Liver (tissue), 9 donors: ENCODE data around the gene LRIG1. TPM values are rescaled to one million over a fixed set of nuclear protein-coding genes. Genes with fewer than 3 reads are reported as not detected.

Experiments
- DNase-seq: peaks from one replicate; pipeline ENCODE4 v3.0.0-alpha.2; 2017; ENCODE audit warnings: low spot score
- H3K27ac ChIP-seq, 2 donors: one replicate each; pipeline ENCODE4 v1.7.0; 2013; ENCODE audit warnings: inconsistent platforms in 2 of 2, low read length in 2 of 2, control low read depth in 1 of 2, low read depth in 1 of 2, mild to moderate bottlenecking in 1 of 2
- H3K27me3 ChIP-seq, 4 donors: one replicate each; pipeline versions ENCODE4 v1.6.1 to v1.7.0; 2013; ENCODE audit warnings: low read length in 3 of 4, inconsistent platforms in 1 of 4, mild to moderate bottlenecking in 1 of 4, moderate library complexity in 1 of 4; ENCODE audit not compliant: control insufficient read depth in 4 of 4, insufficient read depth in 4 of 4
- H3K36me3 ChIP-seq, 4 donors: one replicate each; pipeline versions ENCODE4 v1.6.1 to v1.7.0; 2013; ENCODE audit warnings: low read length in 3 of 4, mild to moderate bottlenecking in 3 of 4, low read depth in 1 of 4, moderate library complexity in 1 of 4; ENCODE audit not compliant: control insufficient read depth in 4 of 4, insufficient read depth in 3 of 4
- H3K4me1 ChIP-seq, 4 donors: one replicate each; pipeline versions ENCODE4 v1.6.1 to v1.7.0; 2013; ENCODE audit warnings: low read length in 3 of 4, mild to moderate bottlenecking in 3 of 4, moderate library complexity in 1 of 4; ENCODE audit not compliant: control insufficient read depth in 4 of 4, insufficient read depth in 4 of 4
- H3K4me3 ChIP-seq, 3 donors: one replicate each; pipeline versions ENCODE4 v1.6.1 to v1.7.0; 2013; ENCODE audit warnings: low read length in 3 of 3, control low read depth in 1 of 3, low read depth in 1 of 3, mild to moderate bottlenecking in 1 of 3
- H3K9ac ChIP-seq, 2 donors: one replicate each; pipeline ENCODE4 v1.7.0; 2013; ENCODE audit warnings: low read length in 2 of 2, mild to moderate bottlenecking in 2 of 2, moderate library complexity in 2 of 2, control low read depth in 1 of 2, low read depth in 1 of 2
- H3K9me3 ChIP-seq, 4 donors: one replicate each; pipeline versions ENCODE4 v1.6.1 to v1.7.0; 2013; ENCODE audit warnings: low read length in 3 of 4; ENCODE audit not compliant: control insufficient read depth in 4 of 4
- ATF3 ChIP-seq: IDR thresholded peaks from 2 replicates; pipeline ENCODE4 v1.6.1; 2016; ENCODE audit warnings: antibody characterized with exemption
- CTCF ChIP-seq: fragments of 150-350 bp; IDR thresholded peaks from 2 replicates; pipeline ENCODE4 v1.5.1; 2017; ENCODE audit warnings: improper control_type of control experiment, low read depth, low read length; ENCODE audit not compliant: missing input control
- EGR1 ChIP-seq, 2 donors: IDR thresholded peaks; 2 replicates each; pipeline ENCODE4 v1.6.1; 2016 to 2018; ENCODE audit warnings: antibody characterized with exemption in 2 of 2, low read depth in 2 of 2
- FOXA1 ChIP-seq: IDR thresholded peaks from 2 replicates; pipeline ENCODE4 v1.6.1; 2016; ENCODE audit warnings: antibody characterized with exemption
- FOXA2 ChIP-seq: IDR thresholded peaks from 2 replicates; pipeline ENCODE4 v1.6.1; 2016; ENCODE audit warnings: antibody characterized with exemption
- GABPA ChIP-seq, 2 donors: IDR thresholded peaks in 1 of 2; conservative IDR thresholded peaks in 1 of 2; 2 replicates each; pipeline ENCODE4 v1.6.1; 2016; ENCODE audit warnings: antibody characterized with exemption in 2 of 2, mild to moderate bottlenecking in 1 of 2, moderate library complexity in 1 of 2
- HNF4A ChIP-seq, 2 donors: conservative IDR thresholded peaks; 2 replicates each; pipeline ENCODE4 v1.6.1; 2016; ENCODE audit warnings: antibody characterized with exemption in 2 of 2, mild to moderate bottlenecking in 2 of 2
- HNF4G ChIP-seq: IDR thresholded peaks from 2 replicates; pipeline ENCODE4 v1.6.1; 2016; ENCODE audit warnings: antibody characterized with exemption
- JUND ChIP-seq, 2 donors: IDR thresholded peaks; 2 replicates each; pipeline ENCODE4 v1.6.1; 2016; ENCODE audit warnings: antibody characterized with exemption in 2 of 2
- MAX ChIP-seq: IDR thresholded peaks from 2 replicates; pipeline ENCODE4 v1.6.1; 2016; ENCODE audit warnings: antibody characterized with exemption
- NR2F2 ChIP-seq: IDR thresholded peaks from 2 replicates; pipeline ENCODE4 v1.6.1; 2016; ENCODE audit warnings: antibody characterized with exemption
- RAD21 ChIP-seq, 2 donors: IDR thresholded peaks; 2 replicates each; pipeline ENCODE4 v1.6.1; 2016; ENCODE audit warnings: antibody characterized with exemption in 2 of 2, mild to moderate bottlenecking in 2 of 2
- REST ChIP-seq: IDR thresholded peaks from 2 replicates; pipeline ENCODE4 v1.6.1; 2016; ENCODE audit warnings: antibody characterized with exemption, mild to moderate bottlenecking
- SP1 ChIP-seq: IDR thresholded peaks from 2 replicates; pipeline ENCODE4 v1.6.1; 2018; ENCODE audit warnings: antibody characterized with exemption, mild to moderate bottlenecking
- TAF1 ChIP-seq: conservative IDR thresholded peaks from 2 replicates; pipeline ENCODE4 v1.6.1; 2016; ENCODE audit warnings: antibody characterized with exemption, mild to moderate bottlenecking
- YY1 ChIP-seq: IDR thresholded peaks from 2 replicates; pipeline ENCODE4 v1.6.1; 2016; ENCODE audit warnings: antibody characterized with exemption, mild to moderate bottlenecking
- ZBTB33 ChIP-seq: IDR thresholded peaks from 2 replicates; pipeline ENCODE4 v1.6.1; 2016; ENCODE audit warnings: antibody characterized with exemption
- WGBS: extraction: QIAGEN DNeasy Blood & Tissue Kit; methylation state at CpG from one replicate; pipeline ENCODE4 v1.1.7; 2013; 5-methylcytosine and 5-hydroxymethylcytosine counted together
- polyA plus RNA-seq, 2 donors: library from polyadenylated mRNA; stranded (reverse) in 1 of 2; unstranded in 1 of 2; fragments of 200-250 nt in 1 of 2; fragments of >200 nt in 1 of 2; fragmentation: Nextera tagmentation in 1 of 2; extraction: Ambion mirVana in 1 of 2; gene quantifications; one replicate each; pipeline versions ENCODE4 v1.2.1 to v1.2.3, GENCODE V29; 2013 to 2015
- total RNA-seq, 2 donors: library from RNA; depleted of rRNA; stranded (reverse); fragments of >200 nt; gene quantifications; one replicate each; pipeline ENCODE4 v1.2.3, GENCODE V29; 2014
- donor health status: healthy.
- donor health status: healthy.
- donor health status: healthy.
- donor health status: healthy.
- donor health status: healthy.

LRIG1 gene
- total and polyA plus RNA-seq, 4 donors, result 9.4 to 48.9 (median 12.9) TPM

GRCh38 chr3:66518126-66518525 lies 17.3 kb upstream of the LRIG1 start:
- no peak for DNase-seq
- WGBS, result 92% methylated on average over 2 of the region's 2 CpGs
- no peaks in the 10 kb centered on the region for H3K36me3 ChIP-seq
- no peaks in the 10 kb centered on the region for H3K27me3 ChIP-seq
- TF ChIP-seq CTCF, result no peak
- no peak for TF ChIP-seq REST
- no peak for TF ChIP-seq FOXA1
- TF ChIP-seq ATF3, result no peak
- no peak for TF ChIP-seq SP1
- TF ChIP-seq NR2F2, result no peak
- no peak for TF ChIP-seq EGR1 (IDR thresholded peaks at IDR 0.05; ENCODE audit: low read depth in 2 of 2)
- no peak for TF ChIP-seq GABPA (IDR thresholded peaks at IDR 0.05 in 1 of 2, conservative IDR thresholded peaks at IDR 0.05 in 1 of 2)
- no peak for TF ChIP-seq TAF1
- TF ChIP-seq HNF4A (conservative IDR thresholded peaks at IDR 0.05), result no peak
- no peak for TF ChIP-seq YY1
- H3K4me1 ChIP-seq, result no peaks in the 10 kb centered on the region
- H3K9me3 ChIP-seq, result no peaks in the 10 kb centered on the region
- H3K4me3 ChIP-seq, result no peak overlapping the region
- H3K27ac ChIP-seq, result no peak overlapping the region
- H3K9ac ChIP-seq, result no peak overlapping the region

- DNase-seq, result no peak
- no peaks in the 10 kb centered on the region for H3K27me3 ChIP-seq
- H3K4me1 ChIP-seq, result no peaks in the 10 kb centered on the region
- TF ChIP-seq HNF4G, result no peak
- H3K4me3 ChIP-seq, result no peak overlapping the region
- 66% methylated on average over 2 of the region's 2 CpGs for WGBS
- H3K9me3 ChIP-seq, result no peaks in the 10 kb centered on the region
- H3K9ac ChIP-seq, result no peak overlapping the region
- no peaks in the 10 kb centered on the region for H3K36me3 ChIP-seq
- H3K27ac ChIP-seq, result no peak overlapping the region
Measured at GRCh38 chr3:66517241-66517640, 16.4 kb upstream of the LRIG1 start.

GRCh38 chr3:66508461-66508860 lies 7.6 kb upstream of the LRIG1 start:
- Histone ChIP-seq H3K36me3 (no peaks in the 10 kb centered on the region), H3K9me3 (no peaks in the 10 kb centered on the region), H3K4me1 (peaks cover 0 to 15% (median 12%) of the 10 kb centered on the region in 4 donors), H3K27ac (no peak overlapping the region), H3K27me3 (no peaks in the 10 kb centered on the region), H3K4me3 (no peak overlapping the region), H3K9ac (no peak overlapping the region)
- DNase-seq, result no peak
- 81% methylated on average over 7 of the region's 7 CpGs for WGBS
- no peak for TF ChIP-seq ATF3
- no peak for TF ChIP-seq HNF4A (conservative IDR thresholded peaks at IDR 0.05)
- no peak for TF ChIP-seq RAD21 (IDR thresholded peaks at IDR 0.05)
- TF ChIP-seq NR2F2, result no peak
- TF ChIP-seq FOXA1, result no peak
- TF ChIP-seq SP1, result no peak
- TF ChIP-seq GABPA (IDR thresholded peaks at IDR 0.05 in 1 of 2, conservative IDR thresholded peaks at IDR 0.05 in 1 of 2), result no peak
- no peak for TF ChIP-seq ZBTB33
- no peak for TF ChIP-seq YY1
- TF ChIP-seq FOXA2, result no peak
- TF ChIP-seq HNF4G, result no peak
- TF ChIP-seq CTCF, result no peak
- TF ChIP-seq JUND (IDR thresholded peaks at IDR 0.05), result no peak
- no peak for TF ChIP-seq EGR1 (IDR thresholded peaks at IDR 0.05; ENCODE audit: low read depth in 2 of 2)
- TF ChIP-seq MAX, result no peak
- no peak for TF ChIP-seq TAF1
